Activated T-cell treated with anti-CD3 and anti-CD28 coated beads for 48 hours (primary cell): ENCODE measurements around the gene EFS.
"Not testable (repeated sequence)": the region's sequence is repeated elsewhere in the genome, so short reads cannot be mapped to it uniquely, and the experiment has no call there.

Experiments
- DNase-seq: peaks from one replicate; pipeline ENCODE4 v3.0.0-alpha.2; 2020; ENCODE audit warnings: low read depth

The EFS gene

GRCh38 chr14:23365036-23365731 lies at the start of gene EFS:
Gene EFS (minus strand): TSS chr14:23365172. CDS start chr14:23365025, 147 bp downstream.
- DNase-seq = no peak

DNA sequence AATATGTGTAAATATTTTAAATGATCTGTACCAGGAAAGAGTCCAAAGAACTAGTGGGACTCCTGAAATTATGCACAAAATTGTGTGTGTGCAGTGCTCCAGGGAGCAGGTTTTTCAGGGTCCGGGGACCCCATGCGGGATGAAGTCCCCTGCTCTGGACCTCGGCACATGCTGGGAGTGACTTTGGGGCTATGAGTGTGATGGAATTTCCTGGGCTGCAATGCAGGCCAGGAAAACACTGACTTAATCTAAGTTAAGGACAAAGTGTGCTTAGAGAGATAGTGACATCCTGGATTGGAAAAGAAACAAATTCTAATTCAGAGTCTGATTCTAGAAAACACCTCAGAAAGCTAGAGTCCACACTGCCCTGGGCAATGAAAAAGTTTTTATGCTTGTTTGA lies 49.3 kb upstream of the EFS start:
- no peak for DNase-seq

DNA sequence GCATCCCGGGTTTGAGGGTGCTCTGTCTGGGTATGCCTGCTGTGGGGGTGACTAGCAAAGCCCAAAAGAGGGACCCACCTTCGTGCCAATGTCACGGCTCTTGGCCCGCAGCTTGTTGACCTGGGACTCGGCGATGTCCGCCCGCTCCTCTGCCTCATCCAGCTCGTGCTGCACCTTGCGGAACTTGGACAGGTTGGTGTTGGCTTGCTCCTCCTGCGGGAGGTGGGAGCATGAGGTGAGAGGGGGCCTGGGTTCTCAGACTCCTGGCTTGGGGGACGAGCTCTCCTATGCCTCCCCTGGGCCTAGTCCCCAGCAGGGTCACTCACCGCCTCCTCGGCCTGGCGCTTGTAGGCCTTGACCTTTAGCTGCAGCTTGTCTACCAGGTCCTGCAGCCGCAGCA lies 48.7 kb upstream of the EFS start:
- no peak for DNase-seq

GRCh38 chr14:23411563-23412525 lies 46.9 kb upstream of the EFS start:
- DNase-seq = no peak

GRCh38 chr14:23409966-23410635 lies 45.1 kb upstream of the EFS start:
- DNase-seq = no peak

- DNase-seq = no peak
These were observed 44.5 kb upstream of the EFS start for GRCh38 chr14:23409475-23409874.

- DNase-seq = no peak
These were observed 43.3 kb upstream of the EFS start for GRCh38 chr14:23408307-23408630.

DNA sequence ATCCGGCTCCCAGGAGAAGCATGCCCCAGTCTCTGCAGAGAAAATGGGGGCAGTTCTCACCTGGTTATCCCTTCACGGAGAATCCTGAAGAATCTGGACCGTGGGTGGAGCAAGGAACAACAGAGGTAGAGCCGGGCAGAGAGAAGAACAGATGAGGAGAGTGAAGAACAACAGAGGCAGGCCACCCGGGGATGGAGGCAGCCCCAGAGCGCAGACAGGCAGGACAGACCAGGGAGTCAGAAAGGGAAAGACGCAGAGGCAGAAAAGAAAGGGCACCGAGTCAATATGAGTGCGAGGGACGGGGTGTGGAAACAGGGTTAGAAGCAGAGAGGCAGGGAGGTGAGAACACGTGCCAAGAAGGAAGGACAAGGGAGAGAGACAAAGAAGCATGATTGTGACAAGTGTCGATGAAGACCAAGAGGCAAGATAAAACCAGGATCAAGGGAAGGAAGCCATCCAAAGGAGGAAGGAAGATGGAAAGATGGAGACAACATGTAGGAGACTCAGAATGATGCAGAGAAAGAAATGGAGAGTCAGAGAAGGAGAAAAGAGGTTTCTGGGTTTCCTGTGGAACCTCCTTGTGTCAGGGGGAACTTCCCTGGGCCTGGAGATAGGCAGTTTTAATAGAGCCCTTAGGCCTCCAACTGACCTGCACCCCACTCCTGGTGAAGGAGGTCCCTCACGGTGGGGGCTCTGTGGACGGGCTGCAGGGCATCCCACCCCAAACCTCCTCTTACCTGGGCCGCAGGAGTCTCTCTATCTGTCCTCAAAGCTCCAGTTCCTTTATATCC lies 42.7 kb upstream of the EFS start, which contains the start of gene MYH6:
Gene MYH6, minus strand, starts transcription at position 758 of the 791 bp plus-strand sequence. CDS start 1,050 bp downstream, outside the sequence.
- DNase-seq = no peak

DNA sequence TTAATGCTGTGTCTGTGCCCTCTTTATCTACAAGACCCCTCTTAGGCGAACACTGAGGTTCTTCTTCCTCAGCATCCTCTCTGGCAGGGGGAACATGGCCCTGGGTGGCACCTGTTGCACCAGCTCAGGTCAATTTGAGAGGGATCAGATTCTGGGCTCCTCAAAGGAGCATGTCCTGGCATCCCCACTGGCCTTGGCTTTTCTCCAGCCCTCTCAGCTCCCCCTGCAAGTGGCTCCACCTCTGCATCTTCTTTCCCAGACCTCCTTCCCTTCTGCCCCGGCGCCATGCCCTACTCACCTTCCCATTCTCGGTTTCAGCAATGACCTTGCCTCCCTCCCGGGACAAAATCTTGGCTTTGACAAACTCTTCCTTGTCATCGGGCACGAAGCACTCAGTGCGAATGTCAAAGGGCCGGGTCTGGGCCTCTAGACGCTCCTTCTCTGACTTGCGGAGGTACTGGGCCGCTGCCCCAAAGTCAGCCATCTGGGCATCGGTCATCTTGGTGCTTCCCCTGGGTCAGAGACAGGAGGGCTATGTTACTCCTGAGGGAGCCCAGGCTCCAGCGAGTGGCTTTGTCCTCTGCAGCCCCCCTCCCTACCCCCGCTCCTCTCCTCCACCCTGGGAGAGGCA lies 41.9 kb upstream of the EFS start:
- DNase-seq = no peak

DNA sequence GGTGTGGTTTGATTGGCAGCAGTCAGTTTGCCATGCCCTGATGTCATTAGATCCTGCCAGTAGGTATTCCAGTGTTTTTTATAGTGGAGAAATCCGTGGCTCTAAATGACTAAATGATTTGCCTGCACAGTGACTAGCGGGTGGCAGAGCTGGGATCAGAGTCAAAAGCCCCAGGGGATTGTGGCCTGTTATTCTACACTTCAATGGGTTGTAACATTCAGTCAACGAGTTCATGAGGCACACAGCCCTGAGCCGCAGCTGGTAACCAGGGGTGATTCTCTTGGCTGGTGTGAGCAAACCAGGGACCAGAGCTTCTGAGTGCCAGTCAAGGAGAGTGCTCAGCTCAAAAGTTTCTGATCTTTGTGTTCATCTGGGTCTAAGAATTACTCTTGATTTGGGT lies 41.3 kb upstream of the EFS start:
- DNase-seq = no peak

DNA sequence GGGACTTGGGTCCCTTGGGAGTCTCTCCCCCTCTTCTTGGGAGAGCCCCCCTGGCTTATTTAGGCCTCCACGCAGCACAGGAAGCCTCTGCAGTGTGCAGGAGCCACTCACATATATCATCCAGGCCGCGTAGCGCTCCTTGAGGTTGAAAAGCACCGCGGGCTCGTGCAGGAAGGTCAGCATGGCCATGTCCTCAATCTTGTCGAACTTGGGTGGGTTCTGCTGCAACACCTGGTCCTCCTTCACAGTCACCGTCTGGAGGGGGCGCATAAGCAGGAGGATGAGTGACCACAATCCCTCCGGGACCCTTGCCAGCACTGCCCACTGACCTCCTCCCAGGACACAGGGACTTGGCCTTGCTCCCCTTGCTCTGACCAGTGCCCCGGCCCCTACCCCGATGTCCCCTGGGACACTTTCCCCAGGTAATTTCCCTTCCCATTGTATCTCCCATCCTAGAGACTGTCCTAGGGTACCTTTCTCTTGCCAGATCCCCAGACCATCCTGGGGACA lies 40.6 kb upstream of the EFS start:
- no peak for DNase-seq

DNA sequence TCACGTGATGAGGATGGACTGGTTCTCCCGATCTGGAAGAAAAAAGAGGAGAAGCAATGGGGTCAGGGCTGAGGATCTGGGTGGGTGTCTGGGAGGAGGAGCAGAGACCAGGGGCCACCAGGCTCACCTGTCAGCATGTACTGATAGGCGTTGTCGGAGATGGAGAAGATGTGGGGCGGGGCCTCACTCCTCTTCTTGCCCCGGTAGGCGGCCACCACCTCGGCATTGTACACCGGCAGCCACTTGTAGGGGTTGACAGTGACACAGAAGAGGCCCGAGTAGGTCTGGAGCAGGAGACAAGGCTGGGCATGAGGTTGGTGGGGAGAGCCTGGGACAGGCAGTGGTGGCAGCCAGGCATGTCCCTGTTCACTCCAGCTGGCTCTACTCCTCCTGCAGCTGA lies 40.1 kb upstream of the EFS start:
- DNase-seq = no peak

GRCh38 chr14:23404331-23404900 lies 39.4 kb upstream of the EFS start:
- no peak for DNase-seq

GRCh38 chr14:23403908-23404307 lies 38.9 kb upstream of the EFS start:
- no peak for DNase-seq

- no peak for DNase-seq
These were observed 38.1 kb upstream of the EFS start for GRCh38 chr14:23403139-23403438.

GRCh38 chr14:23402296-23403138 lies 37.5 kb upstream of the EFS start:
- DNase-seq = no peak

- DNase-seq = no peak
These were observed 36.3 kb upstream of the EFS start for GRCh38 chr14:23401291-23401690.

GRCh38 chr14:23400496-23401149 lies 35.7 kb upstream of the EFS start:
- not testable (repeated sequence) for DNase-seq

- DNase-seq = no peak
These were observed 34.6 kb upstream of the EFS start for GRCh38 chr14:23399591-23399990.

DNA sequence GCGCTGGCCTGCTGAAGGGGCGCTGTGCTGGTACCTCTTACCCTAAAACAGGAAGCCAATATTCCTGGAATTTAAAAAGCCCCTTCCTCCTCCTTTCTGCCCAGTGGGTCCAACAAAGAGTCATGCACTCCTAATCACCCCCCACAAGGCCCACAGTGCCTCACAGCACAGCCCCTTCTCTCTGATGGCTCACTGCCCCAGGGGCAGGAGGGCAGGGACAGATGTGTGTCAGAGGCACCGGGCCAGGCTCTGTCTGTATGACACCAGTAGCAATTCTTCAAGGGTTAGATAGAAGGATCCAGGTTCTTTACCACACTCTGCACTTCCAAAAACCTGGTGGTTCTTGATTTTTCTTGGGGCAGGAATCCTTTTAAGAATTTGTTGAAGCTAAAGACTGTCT lies 34.2 kb upstream of the EFS start:
- no peak for DNase-seq
